A172 (cell line): ENCODE data around the gene TMEM255B. TPM values are rescaled to one million over a fixed set of nuclear protein-coding genes. Genes with fewer than 3 reads are reported as not detected.
"Not testable (repeated sequence)": the region's sequence is repeated elsewhere in the genome, so short reads cannot be mapped to it uniquely, and the experiment has no call there.

Experiments used
- DNase-seq: peaks from one replicate; pipeline ENCODE4 v3.0.0-alpha.2; 2015; ENCODE audit warnings: low spot score
- total RNA-seq: library from RNA; depleted of rRNA; stranded (reverse); fragments of >200 nt; shearing (Covaris generic); gene quantifications from 2 replicates; pipeline ENCODE4 v1.2.3, GENCODE V29; 2014

The TMEM255B gene
- total RNA-seq, 1 experiment from 2014 or later, result 2.3 TPM

DNA sequence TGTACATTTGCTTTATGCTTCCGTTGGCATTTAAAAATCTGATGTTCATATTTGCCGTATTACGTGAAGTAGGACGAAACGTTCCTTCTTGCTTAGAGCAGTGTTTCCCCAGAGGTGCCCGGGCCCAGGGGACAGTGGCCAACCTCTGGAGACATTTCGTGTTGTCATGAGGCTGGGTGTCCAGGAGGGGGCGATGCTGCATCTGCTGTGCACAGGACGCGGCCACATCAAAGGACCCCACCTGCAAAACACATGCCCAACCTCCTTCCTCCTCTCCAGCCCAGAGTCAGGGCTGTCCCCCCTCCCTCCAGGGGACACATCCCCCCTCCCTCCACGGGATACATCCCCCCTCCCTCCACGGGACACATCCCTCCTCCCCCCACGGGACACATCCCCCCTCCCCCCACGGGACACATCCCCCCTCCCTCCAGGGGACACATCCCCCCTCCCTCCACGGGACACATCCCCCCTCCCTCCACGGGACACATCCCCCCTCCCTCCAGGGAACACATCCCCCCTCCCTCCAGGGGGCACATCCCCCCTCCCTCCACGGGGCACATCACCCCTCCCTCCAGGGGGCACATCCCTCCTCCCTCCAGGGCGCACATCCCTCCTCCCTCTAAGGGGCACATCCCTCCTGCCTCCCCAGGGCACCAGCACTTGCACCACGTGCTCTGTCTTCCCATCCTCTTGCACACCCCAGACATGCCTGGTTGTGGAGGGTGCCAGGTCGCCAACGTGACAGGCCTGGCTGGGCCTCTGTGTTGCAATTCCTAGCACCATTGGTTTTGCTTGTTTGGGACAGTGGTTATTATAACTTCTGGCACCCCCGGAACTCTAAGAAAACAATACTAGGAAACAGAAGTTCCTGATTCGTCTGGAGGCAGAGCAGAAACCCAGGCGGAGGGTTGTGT is 58.2 kb downstream of the TMEM255B start:
- peak; percentile 84 for DNase-seq

DNA sequence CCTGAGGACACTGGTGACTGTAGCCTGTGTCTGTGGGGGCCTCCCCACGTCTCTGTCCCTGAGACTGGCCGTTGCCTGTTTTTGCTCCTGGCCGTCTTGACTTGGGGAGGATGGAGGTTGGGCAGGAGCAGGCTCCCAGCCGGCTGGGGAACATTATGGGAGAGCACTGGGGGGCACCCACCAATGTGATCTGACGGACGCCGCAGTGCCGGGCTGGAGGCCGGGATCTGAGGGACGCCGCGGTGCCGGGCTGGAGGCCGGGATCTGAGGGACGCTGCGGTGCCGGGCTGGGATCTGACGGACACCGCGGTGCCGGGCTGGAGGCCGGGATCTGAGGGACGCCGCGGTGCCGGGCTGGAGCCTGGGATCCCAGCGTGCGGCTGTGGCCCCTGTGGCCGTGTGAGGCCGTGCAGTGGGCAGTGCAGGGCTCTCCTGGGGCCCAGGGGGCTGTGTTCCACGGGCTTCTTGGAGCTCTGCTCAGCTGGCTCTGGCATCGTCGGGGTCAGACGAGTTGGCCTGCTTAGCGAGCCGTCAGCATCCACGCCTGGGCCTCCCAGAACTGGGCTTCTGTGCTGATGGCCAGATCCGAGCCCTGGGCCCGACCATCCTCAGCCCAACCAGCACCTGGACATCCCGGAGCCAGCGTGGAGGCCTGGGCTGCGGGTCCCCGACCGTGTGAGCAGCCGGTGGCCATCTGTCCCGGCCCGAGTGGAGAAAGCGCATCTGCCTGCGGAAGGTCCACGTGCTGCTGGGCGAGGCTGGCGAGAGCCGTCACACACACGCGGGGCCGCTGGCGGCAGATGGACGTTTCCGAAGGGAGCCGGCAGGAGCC is 59.0 kb downstream of the TMEM255B start:
- DNase-seq, result no peak

DNA sequence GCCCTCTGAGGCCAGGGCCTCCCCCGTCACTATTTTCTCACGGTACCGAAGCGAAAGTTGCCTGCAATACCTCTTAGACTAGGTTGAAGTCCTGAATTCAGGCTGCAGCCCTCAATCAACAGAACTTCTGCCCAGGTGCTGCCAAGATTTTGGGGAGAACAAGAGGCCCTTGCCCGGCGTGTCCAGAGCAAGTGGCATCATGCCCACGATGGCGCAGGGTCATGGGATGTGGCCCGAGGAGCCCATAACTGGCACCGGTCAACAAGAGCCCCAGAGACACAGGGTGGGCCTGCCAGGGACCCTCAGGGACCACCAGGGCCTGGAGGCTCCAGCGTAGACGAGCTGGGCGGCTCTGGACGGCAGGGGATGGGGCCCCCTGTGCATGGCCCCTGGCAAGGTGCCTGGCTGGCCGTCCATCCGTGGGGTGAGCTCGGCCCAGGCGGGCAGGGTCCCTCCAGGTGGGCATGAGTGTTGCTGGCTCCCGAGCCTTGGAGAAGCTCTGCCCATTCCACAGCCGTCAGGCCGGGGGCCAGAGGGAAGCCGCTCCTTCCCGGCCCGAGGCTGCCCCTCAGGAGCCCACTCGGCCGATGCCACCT is 59.8 kb downstream of the TMEM255B start:
- DNase-seq, result no peak

DNA sequence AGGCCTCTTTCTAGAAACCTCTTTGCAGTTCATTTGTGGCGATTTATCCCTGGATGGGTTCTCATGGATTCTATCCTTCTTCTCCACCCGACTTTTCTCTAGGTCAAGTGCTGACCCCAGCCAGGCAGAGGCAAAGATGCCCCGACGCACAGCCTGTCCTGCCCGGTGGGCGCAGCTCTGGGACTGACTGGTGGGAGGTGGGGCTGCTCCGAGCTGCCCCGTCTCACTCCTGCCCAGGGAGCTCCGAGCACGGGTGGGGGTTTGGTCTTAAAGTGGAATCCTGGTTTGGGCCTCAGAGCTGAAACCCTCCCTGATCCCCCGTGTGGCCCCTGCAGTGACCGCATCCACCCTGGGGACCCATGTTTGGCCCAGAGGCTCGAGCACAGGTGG is 60.3 kb downstream of the TMEM255B start:
- DNase-seq, result no peak

DNA sequence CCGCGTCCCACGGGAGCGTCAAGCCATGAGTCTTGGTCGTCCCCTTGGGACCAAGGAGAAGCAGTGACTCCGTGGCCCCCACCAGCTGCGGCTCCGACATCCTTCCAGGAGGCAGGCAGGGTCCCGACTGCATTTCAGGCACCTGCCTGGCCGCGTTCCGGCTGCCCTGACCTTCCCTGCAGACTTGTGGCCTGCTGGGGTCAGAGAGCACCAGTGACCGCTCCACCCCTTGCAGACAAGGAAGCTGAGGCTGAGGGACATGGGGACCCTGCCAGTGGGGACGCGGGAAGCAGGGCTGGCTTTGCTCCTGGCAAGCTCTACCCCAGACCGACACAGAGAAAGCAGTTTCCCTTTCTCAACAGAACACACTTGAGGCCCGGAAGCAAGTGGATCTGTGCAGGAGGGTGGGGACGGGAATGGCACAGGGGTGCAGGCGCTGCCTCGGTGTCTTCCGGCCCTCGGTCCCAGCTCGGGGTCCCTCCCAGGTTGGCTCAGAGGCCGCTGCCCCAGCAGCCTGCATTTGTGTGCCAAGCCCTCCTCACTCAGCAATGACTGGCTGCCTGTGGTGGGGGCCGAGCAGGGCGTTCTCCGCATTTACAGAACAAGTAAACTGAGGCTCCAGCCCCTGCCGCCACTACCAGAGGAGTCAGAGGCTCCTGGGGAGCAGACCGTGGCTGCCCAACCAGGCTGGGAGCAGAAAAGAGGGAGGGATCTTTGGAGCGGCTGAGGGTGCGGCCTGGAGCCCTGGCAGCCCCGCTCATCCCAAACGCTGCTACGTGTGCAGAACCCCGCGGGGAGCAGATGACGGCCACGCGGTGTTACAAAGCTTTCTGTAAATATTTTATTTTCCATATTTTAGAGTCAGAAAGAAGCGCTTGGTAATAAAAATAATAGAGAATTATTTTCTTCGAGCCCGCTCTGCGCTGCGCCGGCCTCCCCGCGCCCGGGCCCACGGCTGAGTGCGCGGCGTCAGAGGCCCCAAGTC is 61.0 kb downstream of the TMEM255B start:
- no peak for DNase-seq

DNA sequence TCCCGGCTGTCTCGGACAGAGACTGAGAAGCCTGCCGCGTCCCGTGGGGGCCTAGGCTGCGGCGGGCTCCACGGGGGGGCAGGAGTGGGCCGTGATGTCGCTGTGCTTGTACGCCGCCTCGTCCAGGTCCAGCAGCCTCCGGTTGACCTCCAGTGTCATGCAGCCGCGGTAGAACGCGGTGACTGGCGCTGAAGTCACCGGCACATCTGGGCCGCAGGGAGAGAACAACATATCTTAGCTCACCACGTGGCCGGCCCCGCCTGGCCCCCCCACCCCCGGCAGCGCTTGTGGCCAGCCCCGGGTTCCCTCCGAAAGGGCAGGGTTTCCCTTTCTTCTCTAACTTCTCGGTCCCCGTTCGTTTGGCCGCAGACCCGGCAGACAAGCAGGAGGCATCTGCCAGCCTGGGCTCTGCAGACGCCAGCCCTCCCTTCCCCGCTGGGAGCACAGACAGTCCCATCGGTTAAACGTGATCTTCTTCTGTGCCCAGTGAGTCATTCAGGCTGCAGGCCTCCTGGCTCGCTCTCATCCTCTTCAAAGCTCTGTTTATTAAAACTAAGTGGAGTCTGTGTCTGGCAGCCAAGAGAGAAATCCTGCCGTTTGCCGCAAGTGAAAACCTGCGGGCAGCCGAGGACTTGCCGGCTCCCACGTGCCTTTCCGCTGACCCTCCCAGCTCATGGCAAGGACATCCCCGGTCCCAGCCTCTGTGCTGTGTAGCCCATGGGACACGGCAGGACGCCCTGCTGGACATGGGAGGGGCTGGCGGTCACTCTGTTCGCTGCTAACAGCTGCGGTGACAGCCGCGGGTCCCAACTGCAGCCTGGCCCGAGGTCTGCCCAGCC is 62.0 kb downstream of the TMEM255B start:
- peak; percentile 97 for DNase-seq

DNA sequence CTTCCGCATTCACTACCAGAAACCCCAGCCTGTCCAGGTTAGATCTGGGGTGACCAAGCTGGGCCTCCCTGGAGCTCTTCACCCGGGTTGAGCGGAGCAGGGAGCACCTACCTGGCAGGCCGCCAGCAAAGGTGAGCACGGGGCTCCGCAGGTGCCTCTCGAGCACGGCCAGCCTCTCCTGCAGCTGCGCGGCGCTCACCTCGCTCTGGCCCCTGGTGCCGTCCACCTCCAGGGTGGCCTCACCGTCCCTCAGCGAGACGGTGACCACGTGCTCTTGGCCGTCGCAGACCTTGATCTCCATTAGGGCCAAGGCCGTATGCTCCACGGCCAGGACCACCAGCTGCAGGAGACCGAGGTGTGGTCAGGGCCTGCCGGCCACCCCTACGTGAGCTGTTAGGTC is 62.8 kb downstream of the TMEM255B start:
- no peak for DNase-seq

DNA sequence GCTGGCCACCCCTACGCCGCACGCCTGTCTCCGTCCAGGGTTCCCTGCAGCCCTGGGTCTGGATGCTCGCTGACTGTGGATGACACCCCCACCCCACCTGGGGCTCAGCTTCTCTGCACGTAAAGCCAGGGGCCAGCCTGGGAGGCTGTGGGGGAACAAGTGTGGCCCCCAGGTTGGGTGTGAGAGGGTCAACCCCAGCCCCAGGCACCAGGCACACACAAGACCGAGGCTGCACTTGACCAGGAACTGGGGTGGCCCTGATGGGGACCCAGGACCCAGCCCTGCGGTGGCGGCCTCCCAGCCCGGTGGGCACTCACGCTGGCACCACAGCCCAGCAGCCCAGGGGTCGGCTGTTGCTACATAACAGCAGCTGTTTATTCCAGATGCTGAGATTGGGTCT is 63.2 kb downstream of the TMEM255B start:
- DNase-seq, result no peak

DNA sequence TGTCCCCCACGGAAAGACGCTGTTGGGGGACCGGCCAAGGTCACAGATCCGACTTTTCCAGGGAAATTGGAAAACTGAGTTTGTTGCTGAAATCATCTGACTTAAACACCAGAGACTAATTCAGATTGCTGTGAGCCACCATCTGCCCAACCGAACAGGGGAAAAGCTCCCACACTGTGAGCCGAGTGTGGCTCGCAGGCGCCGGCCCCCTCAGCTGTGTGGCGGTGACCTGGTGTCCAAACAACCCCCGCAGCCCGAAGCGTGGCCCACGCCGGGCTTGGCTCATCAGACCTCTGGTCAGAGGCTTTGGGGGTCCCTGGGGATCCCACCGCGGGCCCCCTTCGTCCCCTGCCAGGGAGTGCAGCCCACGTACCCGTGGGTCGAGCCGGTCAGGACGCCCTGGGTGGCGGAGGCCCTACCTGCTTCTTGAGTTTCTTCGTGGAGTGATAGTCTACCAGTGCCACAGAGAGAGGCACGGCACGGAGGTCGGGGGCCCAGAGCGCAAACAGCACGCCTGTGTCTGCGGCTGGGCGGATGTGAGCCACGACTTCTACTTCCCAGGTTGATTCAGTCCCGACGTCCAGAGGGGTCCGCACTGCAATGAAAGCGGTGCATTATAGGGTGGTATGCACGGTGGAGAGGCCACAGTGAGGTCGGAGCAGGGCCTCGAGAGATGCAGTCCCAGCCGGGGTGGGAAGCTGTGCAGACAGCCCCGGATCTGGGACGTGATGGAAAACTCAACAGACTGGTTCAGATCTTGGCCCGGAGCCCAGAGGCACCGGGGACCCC is 64.1 kb downstream of the TMEM255B start:
- DNase-seq, result no peak

DNA sequence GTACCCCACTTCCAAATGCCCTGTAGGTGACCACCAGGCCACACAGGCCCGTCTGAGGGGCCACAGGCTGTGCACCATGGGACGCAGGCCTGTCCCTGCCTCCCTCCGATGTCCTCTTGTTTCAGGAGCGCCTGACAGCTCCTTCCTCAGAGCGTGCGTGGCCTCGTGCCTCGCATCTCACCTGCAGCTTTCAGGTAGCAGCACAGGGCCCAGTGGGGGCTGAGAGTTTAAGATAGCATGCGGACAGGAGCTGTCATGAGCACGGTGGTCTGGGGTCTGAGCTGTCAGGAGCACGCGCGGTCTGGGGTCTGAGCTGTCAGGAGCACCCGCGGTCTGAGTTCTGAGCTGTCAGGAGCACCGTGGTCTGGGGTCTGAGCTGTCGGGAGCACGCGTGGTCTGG is 64.7 kb downstream of the TMEM255B start:
- DNase-seq, result no peak

DNA sequence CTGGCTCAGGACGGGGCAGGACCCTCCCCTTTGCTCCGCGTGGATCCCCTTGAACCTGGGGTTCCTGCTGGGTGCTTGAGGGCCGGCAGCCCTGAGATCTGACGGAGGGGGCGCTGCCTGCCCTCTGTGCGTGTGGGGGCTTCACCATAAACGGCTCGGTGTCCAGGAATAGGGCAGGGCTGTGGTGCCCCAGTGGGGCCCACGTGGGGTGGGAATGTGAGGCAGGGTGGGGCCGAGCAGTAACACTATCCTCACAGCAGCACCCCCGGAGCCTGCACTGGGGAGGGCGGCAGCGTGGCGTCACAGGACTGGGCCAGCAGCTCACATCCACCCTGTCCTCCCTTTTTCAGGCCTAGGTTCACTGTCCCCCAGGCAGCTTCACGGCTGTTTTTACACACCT is 66.8 kb downstream of the TMEM255B start:
- DNase-seq, result no peak

DNA sequence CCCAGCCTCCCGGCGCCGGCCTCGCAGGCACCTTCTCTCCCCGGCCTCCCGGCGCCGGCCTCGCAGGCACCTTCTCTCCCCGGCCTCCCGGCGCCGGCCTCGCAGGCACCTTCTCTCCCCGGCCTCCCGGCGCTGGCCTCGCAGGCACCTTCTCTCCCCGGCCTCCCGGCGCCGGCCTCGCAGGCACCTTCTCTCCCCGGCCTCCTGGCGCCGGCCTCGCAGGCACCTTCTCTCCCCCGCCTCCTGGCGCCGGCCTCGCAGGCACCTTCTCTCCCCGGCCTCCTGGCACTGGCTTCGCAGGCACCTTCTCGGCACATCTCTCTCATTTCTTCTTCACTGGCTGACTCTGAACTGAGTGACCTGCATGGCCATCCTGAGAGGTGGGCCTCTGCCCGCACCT is 67.4 kb downstream of the TMEM255B start:
- DNase-seq, result not testable (repeated sequence)

DNA sequence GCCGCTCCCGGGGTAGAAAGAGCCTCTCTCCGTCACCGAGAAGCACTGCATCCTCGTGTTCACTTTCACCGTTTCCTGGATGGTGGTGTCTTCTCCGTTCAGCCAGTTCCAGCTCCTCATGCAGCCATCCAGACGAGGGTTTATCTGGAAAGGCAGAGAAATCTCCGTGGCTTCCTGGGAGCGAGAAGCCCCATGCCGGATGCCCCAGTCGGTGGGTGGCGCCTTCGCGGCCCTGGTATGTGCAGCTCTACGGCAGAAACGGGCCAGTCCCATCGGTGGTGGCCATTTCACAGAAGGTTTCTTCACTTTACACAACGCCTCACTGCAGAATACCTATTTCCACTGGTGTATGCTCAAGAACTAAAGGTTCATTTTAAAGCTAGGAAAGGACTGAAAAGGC is 68.0 kb downstream of the TMEM255B start:
- no peak for DNase-seq

DNA sequence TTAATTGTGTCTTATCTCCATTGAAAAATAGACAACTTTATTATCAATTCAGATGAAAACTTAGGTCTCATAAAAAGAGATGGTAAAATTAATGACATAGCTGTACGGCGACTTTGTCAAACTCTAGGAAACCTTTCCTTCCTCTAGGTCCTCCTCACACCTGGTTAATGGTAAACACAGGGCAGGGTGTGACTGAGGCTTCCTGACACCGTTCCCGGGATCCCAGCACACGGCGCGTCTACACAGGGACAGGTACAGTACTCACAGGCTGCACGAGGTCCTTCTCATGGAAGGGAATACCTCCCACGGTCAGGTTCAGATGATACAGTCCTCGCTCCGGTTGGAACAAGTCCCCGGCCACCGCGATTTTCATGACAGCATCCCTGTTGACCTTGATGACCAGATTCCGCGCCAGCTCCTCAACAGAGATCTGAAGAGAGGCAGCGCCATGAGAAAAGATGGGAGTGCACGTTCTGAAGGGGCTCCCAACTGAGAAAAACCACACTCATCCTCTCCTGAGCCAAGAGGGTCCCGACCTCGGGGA is 69.3 kb downstream of the TMEM255B start:
- no peak for DNase-seq

DNA sequence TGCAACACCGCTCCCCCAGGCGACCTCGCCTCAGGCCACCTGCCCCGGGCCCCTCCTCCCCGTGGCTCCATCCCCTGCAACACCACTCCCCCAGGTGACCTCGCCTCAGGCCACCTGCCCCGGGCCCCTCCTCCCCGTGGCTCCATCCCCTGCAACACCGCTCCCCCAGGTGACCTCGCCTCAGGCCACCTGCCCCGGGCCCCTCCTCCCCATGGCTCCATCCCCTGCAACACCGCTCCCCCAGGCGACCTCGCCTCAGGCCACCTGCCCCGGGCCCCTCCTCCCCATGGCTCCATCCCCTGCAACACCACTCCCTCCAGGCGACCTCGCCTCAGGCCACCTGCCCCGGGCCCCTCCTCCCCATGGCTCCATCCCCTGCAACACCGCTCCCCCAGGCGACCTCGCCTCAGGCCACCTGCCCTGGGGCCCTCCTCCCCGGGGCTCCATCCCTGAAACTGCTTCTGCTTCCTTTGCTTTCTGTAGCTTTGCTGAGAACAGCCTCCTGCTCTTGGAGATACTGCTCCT is 71.5 kb downstream of the TMEM255B start:
- DNase-seq, result not testable (repeated sequence)

DNA sequence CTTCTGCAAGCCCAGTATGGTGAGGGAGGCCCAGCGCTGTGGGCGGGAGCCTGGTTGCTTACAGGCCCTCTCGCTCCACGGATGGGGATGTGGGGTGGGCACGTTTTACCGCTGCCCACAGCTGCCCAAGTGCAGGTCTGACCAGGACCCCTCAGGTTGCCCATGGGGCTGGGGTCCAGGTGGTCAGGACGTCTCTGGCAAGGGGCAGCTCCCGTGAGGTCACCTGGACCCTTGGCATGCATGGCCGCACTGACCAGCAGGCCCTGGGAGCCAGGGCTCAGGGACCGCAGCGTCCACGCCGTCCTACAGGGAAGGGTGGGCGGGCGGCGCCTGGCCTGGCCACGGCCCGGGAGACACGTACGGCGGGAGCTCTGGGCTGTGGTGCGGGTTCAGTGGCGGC is 72.0 kb downstream of the TMEM255B start:
- DNase-seq, result no peak

DNA sequence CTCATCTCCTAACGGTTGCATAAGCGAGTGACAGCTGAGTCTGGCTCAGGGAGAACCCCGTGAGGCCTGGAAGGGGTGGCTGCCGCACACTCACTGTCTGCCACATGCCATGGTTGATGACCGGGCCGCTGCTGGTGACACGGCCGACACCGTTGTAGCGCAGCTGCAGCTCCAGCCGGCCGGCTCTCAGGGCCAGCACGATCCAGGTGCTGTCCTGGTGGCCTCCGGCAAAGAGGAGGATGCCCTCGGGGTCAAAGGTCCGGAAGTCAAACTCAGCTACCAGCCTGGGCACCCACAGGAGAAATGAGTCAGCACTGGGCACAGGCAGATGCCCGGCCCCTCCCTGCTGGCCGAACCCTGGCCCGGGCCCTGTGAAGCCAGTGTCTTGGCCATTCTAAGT is 73.2 kb downstream of the TMEM255B start:
- DNase-seq, result peak; percentile 56

DNA sequence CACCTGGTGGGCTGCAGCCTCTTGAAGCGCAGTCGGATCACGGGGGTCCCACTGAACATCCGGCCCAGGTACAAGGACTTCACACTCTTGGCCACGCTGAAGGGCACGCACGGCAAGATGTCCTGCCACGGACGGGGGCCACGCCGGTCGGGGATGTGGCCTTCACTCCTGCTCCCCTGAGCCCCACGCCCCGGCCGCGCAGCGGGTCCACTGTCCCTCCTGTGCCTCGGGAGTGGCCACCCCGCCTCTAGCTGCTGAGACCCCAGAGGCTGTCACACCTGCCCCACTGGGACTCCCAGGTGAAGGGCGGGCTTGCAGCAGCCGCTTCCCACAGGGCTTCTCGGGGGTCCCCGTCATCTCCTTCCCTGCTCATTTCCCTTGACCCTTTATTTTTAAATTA is 73.6 kb downstream of the TMEM255B start:
- DNase-seq, result no peak
